ENCODE data around the gene GALNT7.

- TF ChIP-seq, protein P1, sequence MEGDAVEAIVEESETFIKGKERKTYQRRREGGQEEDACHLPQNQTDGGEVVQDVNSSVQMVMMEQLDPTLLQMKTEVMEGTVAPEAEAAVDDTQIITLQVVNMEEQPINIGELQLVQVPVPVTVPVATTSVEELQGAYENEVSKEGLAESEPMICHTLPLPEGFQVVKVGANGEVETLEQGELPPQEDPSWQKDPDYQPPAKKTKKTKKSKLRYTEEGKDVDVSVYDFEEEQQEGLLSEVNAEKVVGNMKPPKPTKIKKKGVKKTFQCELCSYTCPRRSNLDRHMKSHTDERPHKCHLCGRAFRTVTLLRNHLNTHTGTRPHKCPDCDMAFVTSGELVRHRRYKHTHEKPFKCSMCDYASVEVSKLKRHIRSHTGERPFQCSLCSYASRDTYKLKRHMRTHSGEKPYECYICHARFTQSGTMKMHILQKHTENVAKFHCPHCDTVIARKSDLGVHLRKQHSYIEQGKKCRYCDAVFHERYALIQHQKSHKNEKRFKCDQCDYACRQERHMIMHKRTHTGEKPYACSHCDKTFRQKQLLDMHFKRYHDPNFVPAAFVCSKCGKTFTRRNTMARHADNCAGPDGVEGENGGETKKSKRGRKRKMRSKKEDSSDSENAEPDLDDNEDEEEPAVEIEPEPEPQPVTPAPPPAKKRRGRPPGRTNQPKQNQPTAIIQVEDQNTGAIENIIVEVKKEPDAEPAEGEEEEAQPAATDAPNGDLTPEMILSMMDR (IDR thresholded peaks at IDR 0.05; ENCODE audit: low read depth, low read length): no peak
- no peak for TF ChIP-seq EZH2phosphoT487 (IDR thresholded peaks at IDR 0.05; ENCODE audit: low read depth)
These were observed 46.0 kb downstream of the GALNT7 start for GRCh38 chr4:173214661-173215060.
